Measurements from ENCODE around the gene CDK12. TPM values are rescaled to one million over a fixed set of nuclear protein-coding genes. Genes with fewer than 3 reads are reported as not detected.

CDK12 gene
- total RNA-seq, 1 donor from 2014 or later = 36.8 TPM

DNA sequence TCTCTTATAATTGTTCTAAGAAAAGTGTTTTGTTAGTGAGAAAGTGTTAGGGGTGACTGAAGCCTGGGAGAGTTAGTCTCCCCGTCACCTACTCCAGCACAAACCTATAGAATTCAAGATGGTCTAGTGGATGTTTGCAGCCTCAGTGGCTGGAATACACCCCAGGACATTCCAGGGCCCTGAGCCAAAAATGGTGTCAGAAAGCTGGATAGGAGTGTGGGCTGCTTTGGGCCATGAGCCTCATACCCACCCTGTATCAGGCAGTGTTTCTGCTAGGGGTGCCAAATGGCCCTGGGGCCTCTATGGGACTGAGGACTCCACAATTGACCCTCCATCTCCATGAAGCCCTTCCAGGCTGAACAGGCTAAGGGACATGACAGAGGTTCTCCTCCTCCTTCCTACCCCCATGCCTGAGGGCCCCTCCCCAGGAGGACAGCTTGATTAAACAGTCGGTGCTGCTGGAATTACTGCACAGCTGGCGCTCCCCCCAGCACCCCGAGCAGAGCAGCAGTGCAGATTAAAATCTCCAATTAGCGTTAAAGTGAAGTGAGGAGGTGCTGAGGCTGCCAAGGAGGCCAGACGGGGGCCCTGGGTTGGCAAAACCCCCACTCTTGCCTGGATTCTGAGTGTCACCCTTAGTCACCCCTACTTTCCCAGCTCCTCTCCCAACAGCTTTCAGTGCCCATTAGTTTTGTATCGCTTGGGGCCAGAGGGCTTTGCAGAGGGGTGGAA, 87.4 kb downstream of the CDK12 start:
- no peaks in the 10 kb centered on the region for H3K27me3 ChIP-seq
- no peak for DNase-seq (ENCODE audit: extremely low spot score in 2 of 2)
- no peak overlapping the region for H3K27ac ChIP-seq
- H3K4me1 ChIP-seq = no peaks in the 10 kb centered on the region
- no peak for TF ChIP-seq POLR2A (IDR thresholded peaks at IDR 0.05)
- TF ChIP-seq, protein P1, sequence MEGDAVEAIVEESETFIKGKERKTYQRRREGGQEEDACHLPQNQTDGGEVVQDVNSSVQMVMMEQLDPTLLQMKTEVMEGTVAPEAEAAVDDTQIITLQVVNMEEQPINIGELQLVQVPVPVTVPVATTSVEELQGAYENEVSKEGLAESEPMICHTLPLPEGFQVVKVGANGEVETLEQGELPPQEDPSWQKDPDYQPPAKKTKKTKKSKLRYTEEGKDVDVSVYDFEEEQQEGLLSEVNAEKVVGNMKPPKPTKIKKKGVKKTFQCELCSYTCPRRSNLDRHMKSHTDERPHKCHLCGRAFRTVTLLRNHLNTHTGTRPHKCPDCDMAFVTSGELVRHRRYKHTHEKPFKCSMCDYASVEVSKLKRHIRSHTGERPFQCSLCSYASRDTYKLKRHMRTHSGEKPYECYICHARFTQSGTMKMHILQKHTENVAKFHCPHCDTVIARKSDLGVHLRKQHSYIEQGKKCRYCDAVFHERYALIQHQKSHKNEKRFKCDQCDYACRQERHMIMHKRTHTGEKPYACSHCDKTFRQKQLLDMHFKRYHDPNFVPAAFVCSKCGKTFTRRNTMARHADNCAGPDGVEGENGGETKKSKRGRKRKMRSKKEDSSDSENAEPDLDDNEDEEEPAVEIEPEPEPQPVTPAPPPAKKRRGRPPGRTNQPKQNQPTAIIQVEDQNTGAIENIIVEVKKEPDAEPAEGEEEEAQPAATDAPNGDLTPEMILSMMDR (IDR thresholded peaks at IDR 0.05) = no peak
- TF ChIP-seq POLR2AphosphoS5 (IDR thresholded peaks at IDR 0.05; ENCODE audit: insufficient read depth in 1 of 2, low read depth in 1 of 2) = no peak
- no peaks in the 10 kb centered on the region for H3K9me3 ChIP-seq
- H3K4me3 ChIP-seq = no peak overlapping the region
- H3K36me3 ChIP-seq = peaks cover 0 to 36% of the 10 kb centered on the region in 2 donors
- intact Hi-C loops (cut with DNase I) = loop anchor here (2.0 kb wide), 1 partner anchor 74 kb away; no protein-coding TSS in a partner anchor

DNA sequence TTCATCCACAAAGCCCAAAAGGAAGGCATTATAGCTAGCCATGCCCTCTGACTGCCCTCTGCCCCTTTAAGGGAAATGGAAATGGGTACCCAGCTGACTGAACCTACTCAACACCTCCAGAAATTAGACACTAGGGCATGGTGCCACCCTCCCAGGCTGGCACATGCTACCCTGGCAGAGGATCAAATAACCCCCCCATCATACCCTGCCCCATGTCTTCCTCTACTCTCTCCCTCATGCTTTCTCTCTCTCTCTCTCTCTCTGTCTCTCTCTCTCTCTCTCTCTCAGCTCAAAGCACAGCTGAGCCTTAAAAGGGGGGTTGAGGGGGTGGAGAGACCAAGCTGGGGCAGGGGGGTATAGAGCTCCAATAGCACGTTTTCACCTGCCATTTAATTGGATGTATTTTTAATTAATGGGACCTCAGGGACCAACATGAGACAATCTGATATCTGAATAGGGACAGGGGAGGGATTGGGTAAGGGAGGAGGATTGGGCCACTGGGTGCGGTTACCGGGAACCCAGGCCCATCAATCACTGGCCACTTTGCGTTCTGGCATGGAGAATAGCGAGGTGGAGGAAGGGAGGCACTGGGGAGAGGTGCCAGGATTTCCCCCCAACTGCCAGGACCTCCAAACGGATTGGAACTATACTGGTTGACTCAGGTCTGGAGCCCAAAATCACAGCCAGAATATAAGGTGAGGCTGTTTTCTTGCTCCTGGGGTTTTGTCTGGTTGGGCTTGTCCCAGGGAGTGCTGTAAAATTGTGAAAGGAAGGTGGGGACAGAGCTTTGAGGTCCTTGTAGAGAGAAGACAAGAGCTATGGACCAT, 88.7 kb downstream of the CDK12 start:
- no peak for DNase-seq (ENCODE audit: extremely low spot score in 2 of 2)
- peaks cover 0 to 36% of the 10 kb centered on the region in 2 donors for H3K36me3 ChIP-seq

DNA sequence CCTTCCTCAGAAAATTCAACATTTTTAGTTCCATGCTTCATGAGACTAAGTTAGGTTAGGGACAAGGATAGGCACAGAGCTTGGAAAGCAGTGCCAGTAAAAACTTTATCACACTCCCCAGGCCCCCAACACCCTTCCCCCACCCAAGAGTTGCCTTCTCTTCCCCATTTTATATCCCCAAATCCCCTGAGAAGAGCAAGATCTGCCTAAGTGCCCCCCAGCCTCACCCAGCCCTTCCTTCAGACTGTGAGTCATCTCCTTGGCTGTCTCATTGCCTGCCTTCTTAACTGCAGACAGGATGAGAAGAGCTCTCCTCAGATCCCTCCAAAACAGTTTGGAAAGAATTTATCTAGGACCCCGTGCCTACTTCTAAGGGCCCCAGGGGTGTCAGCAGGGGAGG, 90.6 kb downstream of the CDK12 start:
- Histone ChIP-seq H3K36me3 (peaks cover 0 to 41% of the 10 kb centered on the region in 2 donors), H3K4me1 (no peaks in the 10 kb centered on the region), H3K27ac (no peak overlapping the region), H3K27me3 (no peaks in the 10 kb centered on the region), H3K9me3 (no peaks in the 10 kb centered on the region), H3K4me3 (no peak overlapping the region)
- no peak for DNase-seq (ENCODE audit: extremely low spot score in 2 of 2)
- intact Hi-C loops (cut with DNase I) = no loop called here
- TF ChIP-seq POLR2AphosphoS5 (IDR thresholded peaks at IDR 0.05; ENCODE audit: insufficient read depth in 1 of 2, low read depth in 1 of 2) = no peak
- TF ChIP-seq, protein P1 (IDR thresholded peaks at IDR 0.05) = no peak
- TF ChIP-seq POLR2A (IDR thresholded peaks at IDR 0.05) = no peak

More for the DNA sequence above, 88.7 kb downstream of the CDK12 start:
- intact Hi-C loops (cut with DNase I) = loop anchor here (2.0 kb wide), 1 partner anchor 73 kb away; no protein-coding TSS in a partner anchor
- no peak overlapping the region for H3K4me3 ChIP-seq
- H3K4me1 ChIP-seq = no peaks in the 10 kb centered on the region
- H3K27me3 ChIP-seq = no peaks in the 10 kb centered on the region
- H3K9me3 ChIP-seq = no peaks in the 10 kb centered on the region
- TF ChIP-seq POLR2AphosphoS5 (IDR thresholded peaks at IDR 0.05; ENCODE audit: insufficient read depth in 1 of 2, low read depth in 1 of 2) (no peak), POLR2A (IDR thresholded peaks at IDR 0.05) (no peak)
- TF ChIP-seq, protein P1 (IDR thresholded peaks at IDR 0.05) = no peak
- H3K27ac ChIP-seq = no peak overlapping the region

DNA sequence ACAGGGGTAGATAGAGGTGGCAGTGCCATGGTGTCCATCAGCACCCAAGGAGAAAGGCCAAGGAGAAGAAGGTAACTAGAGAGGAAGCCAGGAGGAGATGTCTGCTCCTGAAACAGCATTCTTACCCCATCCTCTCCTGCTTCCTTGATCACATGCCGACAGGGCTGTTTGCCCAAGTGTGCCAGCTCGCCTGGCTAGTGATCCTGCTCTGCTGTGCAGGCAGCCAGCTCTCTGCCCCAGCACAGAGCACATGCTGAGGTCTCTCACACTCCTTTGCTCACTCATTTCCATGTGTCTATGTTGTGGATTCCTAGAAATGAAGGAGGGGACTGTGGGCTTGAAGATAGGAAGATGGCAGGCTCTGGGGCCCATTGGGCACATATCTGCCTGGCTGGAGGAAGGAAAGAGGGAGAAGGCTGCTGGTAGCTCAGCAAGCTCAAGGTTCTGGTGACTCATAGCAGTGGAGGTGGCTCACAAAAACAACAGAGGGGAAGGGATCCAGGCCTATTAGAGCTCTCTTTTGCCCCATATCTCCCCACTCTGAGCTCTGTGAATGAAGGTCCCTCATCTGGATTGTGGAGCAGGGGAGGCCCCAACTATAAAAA, 92.2 kb downstream of the CDK12 start:
- Histone ChIP-seq H3K27me3 (no peaks in the 10 kb centered on the region), H3K27ac (no peak overlapping the region), H3K4me1 (no peaks in the 10 kb centered on the region), H3K36me3 (peaks cover 0 to 45% of the 10 kb centered on the region in 2 donors), H3K9me3 (no peaks in the 10 kb centered on the region), H3K4me3 (no peak overlapping the region)
- intact Hi-C loops (cut with DNase I) = no loop called here
- TF ChIP-seq, protein P1 (IDR thresholded peaks at IDR 0.05) = no peak
- TF ChIP-seq POLR2A (IDR thresholded peaks at IDR 0.05) = no peak
- TF ChIP-seq POLR2AphosphoS5 (IDR thresholded peaks at IDR 0.05; ENCODE audit: insufficient read depth in 1 of 2, low read depth in 1 of 2) = no peak
- no peak for DNase-seq (ENCODE audit: extremely low spot score in 2 of 2)

All from vagina (tissue), 2 donors.